GM23338 (cell line): ENCODE data around the gene IQCM. TPM values are rescaled to one million over a fixed set of nuclear protein-coding genes. Genes with fewer than 3 reads are reported as not detected.

ENCODE experiments used
- ATAC-seq: fragments of 200-7000 bp; cut with Tn5 transposase; 3 replicates; pipeline ENCODE4 v1.9.1; 2020
- DNase-seq: peaks from one replicate; pipeline ENCODE4 v3.0.0-alpha.2; 2015; ENCODE audit warnings: low spot score
- H2AFZ ChIP-seq: fragments of 200-600 bp; sonication (generic); 2 replicates; pipeline ENCODE4 v1.8.0; 2016; ENCODE audit warnings: antibody characterized with exemption, mild to moderate bottlenecking, moderate library complexity
- H3F3A ChIP-seq: fragments of 200-600 bp; sonication (generic); replicated peaks from 2 replicates; pipeline ENCODE4 v1.8.0; 2017; ENCODE audit warnings: antibody characterized with exemption, mixed run types, low read depth
- H3K27ac ChIP-seq: fragments of 200-600 bp; sonication (generic); 2 replicates; pipeline ENCODE4 v1.6.1; 2016; ENCODE audit warnings: low read depth
- H3K27me3 ChIP-seq: fragments of 200-600 bp; sonication (generic); 2 replicates; pipeline ENCODE4 v1.8.0; 2016; ENCODE audit warnings: mild to moderate bottlenecking, mixed run types, moderate library complexity; ENCODE audit not compliant: insufficient read depth
- H3K36me3 ChIP-seq: fragments of 200-600 bp; sonication (generic); 2 replicates; pipeline ENCODE4 v1.8.0; 2016; ENCODE audit warnings: mild to moderate bottlenecking; ENCODE audit not compliant: insufficient read depth
- H3K4me1 ChIP-seq: fragments of 200-600 bp; sonication (generic); 2 replicates; pipeline ENCODE4 v1.8.0; 2016; ENCODE audit warnings: mild to moderate bottlenecking, moderate library complexity; ENCODE audit not compliant: insufficient read depth
- H3K4me2 ChIP-seq: fragments of 200-600 bp; sonication (generic); 2 replicates; pipeline ENCODE4 v1.7.1; 2017; ENCODE audit warnings: mixed run types
- H3K4me3 ChIP-seq: fragments of 200-600 bp; sonication (generic); 2 replicates; pipeline ENCODE4 v1.6.1; 2016; ENCODE audit warnings: mixed run types
- H3K79me2 ChIP-seq: fragments of 200-600 bp; sonication (generic); replicated peaks from 2 replicates; pipeline ENCODE4 v1.8.0; 2017; ENCODE audit warnings: mild to moderate bottlenecking; ENCODE audit not compliant: insufficient read depth
- H3K9me2 ChIP-seq: fragments of 200-600 bp; sonication (generic); 2 replicates; pipeline ENCODE4 v1.8.0; 2017; ENCODE audit not compliant: insufficient read depth
- H4K20me1 ChIP-seq: fragments of 200-600 bp; sonication (generic); replicated peaks from 2 replicates; pipeline ENCODE4 v1.8.0; 2017; ENCODE audit warnings: mild to moderate bottlenecking; ENCODE audit not compliant: insufficient read depth
- H3K27ac Mint-ChIP-seq: 2 replicates; pipeline ENCODE4 v1.8.0; 2020; ENCODE audit warnings: inconsistent platforms, mild to moderate bottlenecking, moderate library complexity, mixed read lengths
- H3K27me3 Mint-ChIP-seq: 3 replicates; pipeline ENCODE4 v1.8.0; 2022; ENCODE audit warnings: low read depth, mild to moderate bottlenecking, moderate library complexity, mixed read lengths, inconsistent platforms; ENCODE audit not compliant: insufficient read depth, poor library complexity
- H3K36me3 Mint-ChIP-seq: 3 replicates; pipeline ENCODE4 v1.8.0; 2021; ENCODE audit warnings: low read depth, mild to moderate bottlenecking, inconsistent platforms, moderate library complexity, mixed read lengths
- H3K4me1 Mint-ChIP-seq: 3 replicates; pipeline ENCODE4 v1.8.0; 2020; ENCODE audit warnings: mild to moderate bottlenecking, inconsistent platforms, mixed read lengths
- H3K4me3 Mint-ChIP-seq: 3 replicates; pipeline ENCODE4 v1.8.0; 2021; ENCODE audit warnings: moderate library complexity, mild to moderate bottlenecking, inconsistent platforms, mixed read lengths
- H3K9me3 Mint-ChIP-seq: 3 replicates; pipeline ENCODE4 v1.8.0; 2020; ENCODE audit warnings: moderate library complexity, mild to moderate bottlenecking, inconsistent platforms, mixed read lengths
- CREB1 ChIP-seq: fragments of 250-450 bp; sonication (Bioruptor Pico); IDR thresholded peaks from 2 replicates; pipeline ENCODE4 v1.5.0; 2020; ENCODE audit warnings: low read depth, mild to moderate bottlenecking, moderate library complexity
- CTCF ChIP-seq, 2 experiments: fragments of 200-600 bp in 1 of 2; sonication (generic) in 1 of 2; conservative IDR thresholded peaks; 2 replicates each; pipeline versions ENCODE4 v1.5.1 to v1.6.1; 2016 to 2017; ENCODE audit warnings: antibody characterized with exemption in 2 of 2, low read depth in 2 of 2, mild to moderate bottlenecking in 2 of 2, moderate library complexity in 1 of 2
- ETS1 ChIP-seq: IDR thresholded peaks from 2 replicates; pipeline ENCODE4 v1.6.1; 2016; ENCODE audit warnings: antibody characterized with exemption
- EZH2 ChIP-seq: fragments of 200-600 bp; sonication (generic); IDR thresholded peaks from one replicate; pipeline ENCODE4 v1.8.0; 2017; ENCODE audit warnings: antibody characterized with exemption, mild to moderate bottlenecking, low read depth; ENCODE audit not compliant: unreplicated experiment
- EZH2phosphoT487 ChIP-seq: fragments of 200-600 bp; sonication (generic); IDR thresholded peaks from one replicate; pipeline ENCODE4 v1.8.1; 2018; ENCODE audit warnings: antibody characterized with exemption; ENCODE audit not compliant: unreplicated experiment
- JUNB ChIP-seq: IDR thresholded peaks from one replicate; pipeline ENCODE4 v1.6.1; 2016; ENCODE audit warnings: antibody characterized with exemption; ENCODE audit not compliant: unreplicated experiment
- NANOG ChIP-seq: IDR thresholded peaks from 2 replicates; pipeline ENCODE4 v1.6.1; 2016; ENCODE audit warnings: antibody characterized with exemption, borderline replicate concordance
- POLR2AphosphoS5 ChIP-seq: IDR thresholded peaks from 2 replicates; pipeline ENCODE4 v1.6.1; 2016; ENCODE audit warnings: antibody characterized with exemption, low read depth
- REST ChIP-seq: IDR thresholded peaks from one replicate; pipeline ENCODE4 v1.6.1; 2018; ENCODE audit warnings: antibody characterized with exemption; ENCODE audit not compliant: unreplicated experiment
- STAT1 ChIP-seq: IDR thresholded peaks from one replicate; pipeline ENCODE4 v1.6.1; 2016; ENCODE audit warnings: antibody characterized with exemption; ENCODE audit not compliant: unreplicated experiment
- ZNF114 ChIP-seq: fragments of 250-450 bp; sonication (Bioruptor Pico); IDR thresholded peaks from 2 replicates; pipeline ENCODE4 v1.5.0; 2020; ENCODE audit warnings: mild to moderate bottlenecking, moderate library complexity
- ZNF331 ChIP-seq: fragments of 250-450 bp; sonication (Bioruptor Pico); IDR thresholded peaks from 2 replicates; pipeline ENCODE4 v1.5.0; 2020; ENCODE audit warnings: low read depth, mild to moderate bottlenecking, moderate library complexity
- ZNF462 ChIP-seq: fragments of 250-450 bp; sonication (Bioruptor Pico); IDR thresholded peaks from 2 replicates; pipeline ENCODE4 v1.5.0; 2020; ENCODE audit warnings: mild to moderate bottlenecking, moderate library complexity
- polyA plus RNA-seq: library from polyadenylated mRNA; unstranded; fragments of >200 nt; fragmentation: Nextera tagmentation; extraction: Ambion mirVana; gene quantifications from 2 replicates; pipeline ENCODE4 v1.2.1, GENCODE V29; 2016
- total RNA-seq: library from RNA; depleted of rRNA; stranded (reverse); fragments of >200 nt; shearing (Covaris generic); gene quantifications from 2 replicates; pipeline ENCODE4 v1.2.3, GENCODE V29; 2014

IQCM gene
- total and polyA plus RNA-seq, 2 experiments from 2014 or later = not detected

- H3F3A ChIP-seq = no peaks in the 10 kb centered on the region
- no peak overlapping the region for H3K4me3 ChIP-seq
- peaks cover 8% of the 10 kb centered on the region; the same call in 1 of the 2 replicates for H3K9me2 ChIP-seq
- Mint-ChIP-seq H3K27ac (no peak overlapping the region), H3K27me3 (peaks cover 4% of the 10 kb centered on the region), H3K4me1 (peaks cover 9% of the 10 kb centered on the region; the same call in 2 of the 3 replicates), H3K36me3 (no peaks in the 10 kb centered on the region; the same call in 2 of the 3 replicates), H3K9me3 (no peaks in the 10 kb centered on the region), H3K4me3 (no peak overlapping the region)
- peak; percentile 11 for DNase-seq
- ATAC-seq = peak; percentile 48; the same call in 1 of the 3 replicates
- no peak overlapping the region for H3K4me2 ChIP-seq
- H3K27me3 ChIP-seq = no peaks in the 10 kb centered on the region
- H4K20me1 ChIP-seq = no peaks in the 10 kb centered on the region
- H3K27ac ChIP-seq = no peak overlapping the region
- no peak overlapping the region for H2AFZ ChIP-seq
- H3K79me2 ChIP-seq = no peaks in the 10 kb centered on the region
- H3K36me3 ChIP-seq = no peaks in the 10 kb centered on the region
- H3K4me1 ChIP-seq = no peaks in the 10 kb centered on the region
- TF ChIP-seq CTCF (conservative IDR thresholded peaks at IDR 0.05; ENCODE audit: low read depth in 2 of 2) (no peak), ETS1 (no peak), ZNF114 (CRISPR knock-in tag) (no peak), ZNF462 (CRISPR knock-in tag) (no peak), POLR2AphosphoS5 (no peak), CREB1 (CRISPR knock-in tag) (no peak), ZNF331 (CRISPR knock-in tag) (no peak), JUNB (no peak), EZH2phosphoT487 (no peak), REST (no peak), EZH2 (no peak), STAT1 (no peak), NANOG (no peak)
Measured at GRCh38 chr4:149493492-149493891, 322.2 kb downstream of the IQCM start.
